Ascending aorta (tissue), 2 donors: ENCODE measurements around the gene SNX8. TPM values are rescaled to one million over a fixed set of nuclear protein-coding genes. Genes with fewer than 3 reads are reported as not detected.

Experiments used
- DNase-seq, 2 donors: peaks; one replicate each; pipeline ENCODE4 v3.0.0-alpha.2; 2019; ENCODE audit warnings: low spot score in 2 of 2
- H3K27ac ChIP-seq, 2 donors: fragments of 200-600 bp; sonication (generic); one replicate each; pipeline ENCODE4 v1.5.1; 2016 to 2017; ENCODE audit warnings: mild to moderate bottlenecking in 1 of 2
- H3K27me3 ChIP-seq: fragments of 200-600 bp; sonication (generic); one replicate; pipeline ENCODE4 v1.5.1; 2017
- H3K36me3 ChIP-seq, 2 donors: fragments of 200-600 bp; sonication (generic); one replicate each; pipeline ENCODE4 v1.5.1; 2016
- H3K4me1 ChIP-seq, 2 donors: fragments of 200-600 bp; sonication (generic); one replicate each; pipeline ENCODE4 v1.5.1; 2016 to 2017; ENCODE audit warnings: mild to moderate bottlenecking in 1 of 2
- H3K4me3 ChIP-seq, 2 donors: fragments of 200-600 bp; sonication (generic); one replicate each; pipeline ENCODE4 v1.5.1; 2016 to 2017; ENCODE audit warnings: mild to moderate bottlenecking in 1 of 2
- H3K9me3 ChIP-seq, 2 donors: fragments of 200-600 bp; sonication (generic); one replicate each; pipeline ENCODE4 v1.5.1; 2016
- CTCF ChIP-seq, 3 experiments: fragments of 200-600 bp in 2 of 3; fragments of 450-650 bp in 1 of 3; sonication (generic) in 2 of 3; IDR thresholded peaks; one replicate each; pipeline ENCODE4 v1.5.1; 2016 to 2019; ENCODE audit warnings: antibody characterized with exemption in 3 of 3, mild to moderate bottlenecking in 1 of 3, moderate library complexity in 1 of 3
- intact Hi-C: fragments of 100-400 bp; cut with DNase I; formaldehyde crosslinking; loops from one replicate; pipeline ENCODE4 v1.15.1; 2023
- total RNA-seq: library from RNA; depleted of rRNA; stranded (reverse); fragments of >200 nt; gene quantifications from one replicate; pipeline ENCODE4 v1.1.0, GENCODE V29; 2016

The SNX8 gene
- total RNA-seq, 1 donor from 2014 or later: 12.2 TPM

GRCh38 chr7:2203766-2204300, 110.4 kb downstream of the SNX8 start:
- H3K27me3 ChIP-seq: no peaks in the 10 kb centered on the region
- no peaks in the 10 kb centered on the region for H3K9me3 ChIP-seq
- peaks cover 0 to 4% of the 10 kb centered on the region in 2 donors for H3K4me1 ChIP-seq
- H3K36me3 ChIP-seq: peaks cover 0 to 27% of the 10 kb centered on the region in 2 donors
- H3K27ac ChIP-seq: no peak overlapping the region
- peak in 1 of 2 donors; percentile 27 for DNase-seq
- no peak for TF ChIP-seq CTCF (IDR thresholded peaks at IDR 0.05)
- intact Hi-C loops: no loop called here
- no peak overlapping the region for H3K4me3 ChIP-seq

GRCh38 chr7:2202901-2203765, 111.1 kb downstream of the SNX8 start:
- Histone ChIP-seq H3K4me3 (no peak overlapping the region), H3K27me3 (no peaks in the 10 kb centered on the region), H3K36me3 (peaks cover 0 to 22% of the 10 kb centered on the region in 2 donors), H3K4me1 (peaks cover 0 to 4% of the 10 kb centered on the region in 2 donors), H3K9me3 (no peaks in the 10 kb centered on the region), H3K27ac (no peak overlapping the region)
- TF ChIP-seq CTCF (IDR thresholded peaks at IDR 0.05): no peak
- intact Hi-C loops: no loop called here
- peak in 1 of 2 donors; percentile 19 for DNase-seq

- intact Hi-C loops: no loop called here
- DNase-seq: peak in 1 of 2 donors; percentile 48
- H3K4me1 ChIP-seq: peaks cover 0 to 4% of the 10 kb centered on the region in 2 donors
- H3K9me3 ChIP-seq: no peaks in the 10 kb centered on the region
- TF ChIP-seq CTCF (IDR thresholded peaks at IDR 0.05): no peak
- H3K36me3 ChIP-seq: peaks cover 0 to 16% of the 10 kb centered on the region in 2 donors
- no peaks in the 10 kb centered on the region for H3K27me3 ChIP-seq
- no peak overlapping the region for H3K27ac ChIP-seq
- no peak overlapping the region for H3K4me3 ChIP-seq
These were observed 111.9 kb downstream of the SNX8 start for GRCh38 chr7:2202361-2202761.

Other genes with a start within 250 kb of the SNX8 start
- gene MAD1L1, start 81.5 kb downstream of the SNX8 start, total RNA-seq: 59.6 TPM
- gene MRM2, start 72.2 kb downstream of the SNX8 start, total RNA-seq: 6.7 TPM
- gene NUDT1, start 72.2 kb downstream of the SNX8 start, total RNA-seq: 9.0 TPM
- gene EIF3B, start 40.4 kb upstream of the SNX8 start, total RNA-seq: 84.9 TPM
- gene CHST12, start 89.2 kb upstream of the SNX8 start, total RNA-seq: 79.4 TPM
- gene GRIFIN, start 162.0 kb upstream of the SNX8 start, total RNA-seq: not detected
- 102 TPM for gene LFNG, start 205.3 kb upstream of the SNX8 start, total RNA-seq
- gene BRAT1, start 241.1 kb upstream of the SNX8 start, total RNA-seq: 84.0 TPM
- gene IQCE, start 244.5 kb upstream of the SNX8 start, total RNA-seq: 11.4 TPM